MM.1S (cell line): ENCODE measurements around the gene UTP14C.

Experiments used
- EZH2 ChIP-seq: fragments of 300-600 bp; sonication (generic); optimal IDR thresholded peaks from 2 replicates; pipeline ENCODE3; 2017; ENCODE audit warnings: low read depth, mild to moderate bottlenecking, antibody characterized with exemption, low read length, mixed read lengths
- TF ChIP-seq, protein P1 (sequence below): fragments of 300-600 bp; sonication (generic); IDR thresholded peaks from 2 replicates; pipeline ENCODE4 v1.5.1; 2016; ENCODE audit warnings: antibody characterized with exemption, low read length, mixed read lengths

- no peak for TF ChIP-seq EZH2
- TF ChIP-seq, protein P1, sequence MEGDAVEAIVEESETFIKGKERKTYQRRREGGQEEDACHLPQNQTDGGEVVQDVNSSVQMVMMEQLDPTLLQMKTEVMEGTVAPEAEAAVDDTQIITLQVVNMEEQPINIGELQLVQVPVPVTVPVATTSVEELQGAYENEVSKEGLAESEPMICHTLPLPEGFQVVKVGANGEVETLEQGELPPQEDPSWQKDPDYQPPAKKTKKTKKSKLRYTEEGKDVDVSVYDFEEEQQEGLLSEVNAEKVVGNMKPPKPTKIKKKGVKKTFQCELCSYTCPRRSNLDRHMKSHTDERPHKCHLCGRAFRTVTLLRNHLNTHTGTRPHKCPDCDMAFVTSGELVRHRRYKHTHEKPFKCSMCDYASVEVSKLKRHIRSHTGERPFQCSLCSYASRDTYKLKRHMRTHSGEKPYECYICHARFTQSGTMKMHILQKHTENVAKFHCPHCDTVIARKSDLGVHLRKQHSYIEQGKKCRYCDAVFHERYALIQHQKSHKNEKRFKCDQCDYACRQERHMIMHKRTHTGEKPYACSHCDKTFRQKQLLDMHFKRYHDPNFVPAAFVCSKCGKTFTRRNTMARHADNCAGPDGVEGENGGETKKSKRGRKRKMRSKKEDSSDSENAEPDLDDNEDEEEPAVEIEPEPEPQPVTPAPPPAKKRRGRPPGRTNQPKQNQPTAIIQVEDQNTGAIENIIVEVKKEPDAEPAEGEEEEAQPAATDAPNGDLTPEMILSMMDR: no peak
Observed at GRCh38 chr13:52061587-52061986, 37.1 kb downstream of the UTP14C start.
